DOHH2 (cell line): ENCODE results near the gene SLC39A2.

Experiments
- EZH2phosphoT487 ChIP-seq: fragments of 200-600 bp; sonication (generic); IDR thresholded peaks from 2 replicates; pipeline ENCODE4 v1.6.1; 2017; ENCODE audit warnings: borderline replicate concordance, mild to moderate bottlenecking, antibody characterized with exemption, low read length, moderate library complexity, mixed read lengths
- TF ChIP-seq, protein P1 (sequence below): fragments of 200-600 bp; sonication (generic); IDR thresholded peaks from one replicate; pipeline ENCODE4 v1.5.1; 2014; ENCODE audit warnings: antibody characterized with exemption, mild to moderate bottlenecking, low read depth, low read length; ENCODE audit not compliant: poor library complexity, severe bottlenecking

DNA sequence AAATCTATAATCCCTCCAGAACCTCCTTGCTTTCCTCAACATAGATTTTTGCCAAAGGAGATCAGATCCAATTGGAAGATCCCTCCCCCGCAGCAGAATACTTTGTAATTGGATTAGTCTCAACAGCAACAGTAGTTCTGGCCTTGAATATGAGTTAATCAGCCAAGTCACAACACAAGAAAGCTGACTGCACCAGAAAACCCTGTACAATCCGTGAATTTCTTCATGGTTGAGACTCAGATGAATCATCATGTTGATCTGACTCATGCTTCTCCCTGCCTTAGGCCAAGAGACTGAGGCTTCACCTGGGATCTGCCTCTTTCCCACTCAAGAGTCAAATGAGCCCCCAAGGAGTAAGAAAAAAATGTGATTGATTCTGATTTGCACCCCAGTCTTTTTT is 12.3 kb upstream of the SLC39A2 start:
- TF ChIP-seq, protein P1, sequence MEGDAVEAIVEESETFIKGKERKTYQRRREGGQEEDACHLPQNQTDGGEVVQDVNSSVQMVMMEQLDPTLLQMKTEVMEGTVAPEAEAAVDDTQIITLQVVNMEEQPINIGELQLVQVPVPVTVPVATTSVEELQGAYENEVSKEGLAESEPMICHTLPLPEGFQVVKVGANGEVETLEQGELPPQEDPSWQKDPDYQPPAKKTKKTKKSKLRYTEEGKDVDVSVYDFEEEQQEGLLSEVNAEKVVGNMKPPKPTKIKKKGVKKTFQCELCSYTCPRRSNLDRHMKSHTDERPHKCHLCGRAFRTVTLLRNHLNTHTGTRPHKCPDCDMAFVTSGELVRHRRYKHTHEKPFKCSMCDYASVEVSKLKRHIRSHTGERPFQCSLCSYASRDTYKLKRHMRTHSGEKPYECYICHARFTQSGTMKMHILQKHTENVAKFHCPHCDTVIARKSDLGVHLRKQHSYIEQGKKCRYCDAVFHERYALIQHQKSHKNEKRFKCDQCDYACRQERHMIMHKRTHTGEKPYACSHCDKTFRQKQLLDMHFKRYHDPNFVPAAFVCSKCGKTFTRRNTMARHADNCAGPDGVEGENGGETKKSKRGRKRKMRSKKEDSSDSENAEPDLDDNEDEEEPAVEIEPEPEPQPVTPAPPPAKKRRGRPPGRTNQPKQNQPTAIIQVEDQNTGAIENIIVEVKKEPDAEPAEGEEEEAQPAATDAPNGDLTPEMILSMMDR: no peak
- TF ChIP-seq EZH2phosphoT487: no peak
